ENCODE measurements around the gene PCBD1. TPM values are rescaled to one million over a fixed set of nuclear protein-coding genes. Genes with fewer than 3 reads are reported as not detected.

PCBD1 gene
- total RNA-seq, 1 experiment from 2014 or later = 163 TPM

DNA sequence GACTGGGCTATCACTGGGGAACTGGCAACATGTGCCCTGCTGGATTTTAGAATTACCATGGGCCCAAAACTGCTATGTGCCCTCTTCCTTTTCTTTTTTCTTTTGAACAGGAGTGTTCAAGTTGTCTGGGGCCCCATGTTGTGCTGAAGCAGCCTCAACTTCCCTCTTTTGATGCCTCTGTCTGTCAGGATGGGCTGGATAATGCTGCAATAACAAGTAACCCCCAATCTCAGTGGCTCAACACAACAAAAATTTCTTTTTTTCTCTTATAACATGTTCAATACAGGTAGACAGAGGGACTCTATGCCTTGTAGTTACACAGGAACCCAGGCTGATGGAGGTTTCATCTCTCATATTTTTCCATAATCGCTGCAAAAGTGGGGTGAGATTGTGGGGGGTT lies 8.2 kb upstream of the PCBD1 start:
- CTCF ChIA-PET = no interaction called here
- POLR2A ChIA-PET = no interaction called here
- Histone ChIP-seq H2AFZ (ENCODE audit: low read depth, low read length, poor library complexity, severe bottlenecking) (no peak overlapping the region), H3K4me2 (ENCODE audit: low read length) (no peak overlapping the region), H3K27ac (ENCODE audit: low read depth, low read length) (no peak overlapping the region), H4K20me1 (ENCODE audit: insufficient read depth) (no peaks in the 10 kb centered on the region), H3K4me3 (replicated peaks in 1 of 2; ENCODE audit: low read depth in 1 of 2, low read length in 2 of 2) (no peak overlapping the region), H3K36me3 (ENCODE audit: control insufficient read depth in 1 of 2, insufficient read depth in 2 of 2, low read length in 2 of 2) (no peaks in the 10 kb centered on the region), H3K9me2 (ENCODE audit: insufficient read depth) (no peaks in the 10 kb centered on the region), H3K79me2 (ENCODE audit: insufficient read depth, low read length) (no peaks in the 10 kb centered on the region), H3K27me3 (ENCODE audit: insufficient read depth, low read length) (no peaks in the 10 kb centered on the region), H3K9ac (ENCODE audit: low read length) (no peak overlapping the region), H3K4me1 (ENCODE audit: control insufficient read depth in 1 of 2, insufficient read depth in 2 of 2, low read length in 2 of 2) (peaks cover 0 to 7% of the 10 kb centered on the region in 2 experiments; a peak in 3 of 4 replicates), H3K9me3 (ENCODE audit: control insufficient read depth in 1 of 2, insufficient read depth in 1 of 2, low read depth in 1 of 2, low read length in 2 of 2) (no peaks in the 10 kb centered on the region)
- RAD21 ChIA-PET (ENCODE audit: low non-redundant PET in 1 of 2, low total read pairs in 2 of 2, uncharacterized antibody in 2 of 2, unreplicated experiment in 2 of 2) = no interaction called here
- no TSS peak for BruUV-seq (replicated peaks)
- DNase-seq (ENCODE audit: low read depth, low spot score) = no peak
- intact Hi-C loops (cut with micrococcal nuclease) = no loop called here
- TF ChIP-seq YY1 (IDR thresholded peaks at IDR 0.05; ENCODE audit: extremely low read depth, insufficient replicate concordance, low read depth, low read length) (no peak), ZNF274 (IDR thresholded peaks at IDR 0.05; ENCODE audit: low read depth, low read length) (no peak)
- no peak for ATAC-seq

DNA sequence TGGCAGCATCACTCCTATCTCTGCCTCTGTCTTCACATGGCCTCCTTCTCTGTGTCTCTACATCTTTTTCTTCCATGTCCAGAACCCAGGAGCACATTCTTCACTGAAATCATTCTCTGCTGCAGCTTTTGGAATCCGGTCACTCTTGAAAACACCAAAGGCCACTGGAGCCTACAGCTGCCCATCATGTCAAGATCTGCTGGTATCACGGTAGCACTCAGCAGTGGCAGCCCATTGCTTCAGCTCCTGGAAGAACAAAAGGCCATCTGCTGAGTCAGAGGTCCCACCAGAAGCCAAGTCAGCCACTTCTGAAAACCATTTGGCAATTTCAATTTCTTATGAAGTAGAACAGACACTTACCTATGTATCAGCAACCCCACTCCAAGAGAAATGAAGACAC lies 6.1 kb upstream of the PCBD1 start:
- Histone ChIP-seq H3K27ac (ENCODE audit: low read depth, low read length) (no peak overlapping the region), H3K9me2 (ENCODE audit: insufficient read depth) (no peaks in the 10 kb centered on the region), H4K20me1 (ENCODE audit: insufficient read depth) (no peaks in the 10 kb centered on the region), H2AFZ (ENCODE audit: low read depth, low read length, poor library complexity, severe bottlenecking) (no peak overlapping the region), H3K4me1 (ENCODE audit: control insufficient read depth in 1 of 2, insufficient read depth in 2 of 2, low read length in 2 of 2) (peaks cover 7 to 16% of the 10 kb centered on the region in 2 experiments), H3K9ac (ENCODE audit: low read length) (no peak overlapping the region), H3K4me2 (ENCODE audit: low read length) (no peak overlapping the region), H3K9me3 (ENCODE audit: control insufficient read depth in 1 of 2, insufficient read depth in 1 of 2, low read depth in 1 of 2, low read length in 2 of 2) (no peaks in the 10 kb centered on the region), H3K27me3 (ENCODE audit: insufficient read depth, low read length) (no peaks in the 10 kb centered on the region), H3K36me3 (ENCODE audit: control insufficient read depth in 1 of 2, insufficient read depth in 2 of 2, low read length in 2 of 2) (no peaks in the 10 kb centered on the region), H3K79me2 (ENCODE audit: insufficient read depth, low read length) (peaks cover 3% of the 10 kb centered on the region; the same call in 1 of the 2 replicates), H3K4me3 (replicated peaks in 1 of 2; ENCODE audit: low read depth in 1 of 2, low read length in 2 of 2) (no peak overlapping the region)
- DNase-seq (ENCODE audit: low read depth, low spot score) (no peak), ATAC-seq (no peak)
- ChIA-PET POLR2A (no interaction called here), RAD21 (ENCODE audit: low non-redundant PET in 1 of 2, low total read pairs in 2 of 2, uncharacterized antibody in 2 of 2, unreplicated experiment in 2 of 2) (no interaction called here), CTCF (no interaction called here)
- no TSS peak for BruUV-seq (replicated peaks)
- TF ChIP-seq CEBPB (IDR thresholded peaks at IDR 0.05; ENCODE audit: low read depth) = no peak
- no peak for TF ChIP-seq EGR1 (IDR thresholded peaks at IDR 0.05; ENCODE audit: low read depth)
- no peak for TF ChIP-seq YY1 (IDR thresholded peaks at IDR 0.05; ENCODE audit: extremely low read depth, insufficient replicate concordance, low read depth, low read length)
- intact Hi-C loops (cut with micrococcal nuclease) = no loop called here
